HepG2 (cell line): ENCODE results near the gene SULT2B1.

ENCODE experiments used
- ATF1 ChIP-seq: IDR thresholded peaks from 2 replicates; pipeline ENCODE4 v1.6.1; 2016; ENCODE audit warnings: mild to moderate bottlenecking, control low read depth
- KDM6A ChIP-seq: IDR thresholded peaks from 2 replicates; pipeline ENCODE4 v1.6.1; 2016; ENCODE audit warnings: low read depth

GRCh38 chr19:48537541-48537940 is 14.4 kb upstream of the SULT2B1 start:
- no peak for TF ChIP-seq ATF1 (CRISPR knock-in tag)
- TF ChIP-seq KDM6A (CRISPR knock-in tag): no peak
